Liver (tissue), 9 donors: ENCODE measurements around the gene CCN2. TPM values are rescaled to one million over a fixed set of nuclear protein-coding genes. Genes with fewer than 3 reads are reported as not detected.

Source experiments
- DNase-seq: peaks from one replicate; pipeline ENCODE4 v3.0.0-alpha.2; 2017; ENCODE audit warnings: low spot score
- H3K27ac ChIP-seq, 2 donors: one replicate each; pipeline ENCODE4 v1.7.0; 2013; ENCODE audit warnings: inconsistent platforms in 2 of 2, low read length in 2 of 2, control low read depth in 1 of 2, low read depth in 1 of 2, mild to moderate bottlenecking in 1 of 2
- H3K27me3 ChIP-seq, 4 donors: one replicate each; pipeline versions ENCODE4 v1.6.1 to v1.7.0; 2013; ENCODE audit warnings: low read length in 3 of 4, inconsistent platforms in 1 of 4, mild to moderate bottlenecking in 1 of 4, moderate library complexity in 1 of 4; ENCODE audit not compliant: control insufficient read depth in 4 of 4, insufficient read depth in 4 of 4
- H3K36me3 ChIP-seq, 4 donors: one replicate each; pipeline versions ENCODE4 v1.6.1 to v1.7.0; 2013; ENCODE audit warnings: low read length in 3 of 4, mild to moderate bottlenecking in 3 of 4, low read depth in 1 of 4, moderate library complexity in 1 of 4; ENCODE audit not compliant: control insufficient read depth in 4 of 4, insufficient read depth in 3 of 4
- H3K4me1 ChIP-seq, 4 donors: one replicate each; pipeline versions ENCODE4 v1.6.1 to v1.7.0; 2013; ENCODE audit warnings: low read length in 3 of 4, mild to moderate bottlenecking in 3 of 4, moderate library complexity in 1 of 4; ENCODE audit not compliant: control insufficient read depth in 4 of 4, insufficient read depth in 4 of 4
- H3K4me3 ChIP-seq, 3 donors: one replicate each; pipeline versions ENCODE4 v1.6.1 to v1.7.0; 2013; ENCODE audit warnings: low read length in 3 of 3, control low read depth in 1 of 3, low read depth in 1 of 3, mild to moderate bottlenecking in 1 of 3
- H3K9ac ChIP-seq, 2 donors: one replicate each; pipeline ENCODE4 v1.7.0; 2013; ENCODE audit warnings: low read length in 2 of 2, mild to moderate bottlenecking in 2 of 2, moderate library complexity in 2 of 2, control low read depth in 1 of 2, low read depth in 1 of 2
- H3K9me3 ChIP-seq, 4 donors: one replicate each; pipeline versions ENCODE4 v1.6.1 to v1.7.0; 2013; ENCODE audit warnings: low read length in 3 of 4; ENCODE audit not compliant: control insufficient read depth in 4 of 4
- ATF3 ChIP-seq: IDR thresholded peaks from 2 replicates; pipeline ENCODE4 v1.6.1; 2016; ENCODE audit warnings: antibody characterized with exemption
- CTCF ChIP-seq: fragments of 150-350 bp; IDR thresholded peaks from 2 replicates; pipeline ENCODE4 v1.5.1; 2017; ENCODE audit warnings: improper control_type of control experiment, low read depth, low read length; ENCODE audit not compliant: missing input control
- EGR1 ChIP-seq, 2 donors: IDR thresholded peaks; 2 replicates each; pipeline ENCODE4 v1.6.1; 2016 to 2018; ENCODE audit warnings: antibody characterized with exemption in 2 of 2, low read depth in 2 of 2
- FOXA1 ChIP-seq: IDR thresholded peaks from 2 replicates; pipeline ENCODE4 v1.6.1; 2016; ENCODE audit warnings: antibody characterized with exemption
- FOXA2 ChIP-seq: IDR thresholded peaks from 2 replicates; pipeline ENCODE4 v1.6.1; 2016; ENCODE audit warnings: antibody characterized with exemption
- GABPA ChIP-seq, 2 donors: IDR thresholded peaks in 1 of 2; conservative IDR thresholded peaks in 1 of 2; 2 replicates each; pipeline ENCODE4 v1.6.1; 2016; ENCODE audit warnings: antibody characterized with exemption in 2 of 2, mild to moderate bottlenecking in 1 of 2, moderate library complexity in 1 of 2
- HNF4A ChIP-seq, 2 donors: conservative IDR thresholded peaks; 2 replicates each; pipeline ENCODE4 v1.6.1; 2016; ENCODE audit warnings: antibody characterized with exemption in 2 of 2, mild to moderate bottlenecking in 2 of 2
- HNF4G ChIP-seq: IDR thresholded peaks from 2 replicates; pipeline ENCODE4 v1.6.1; 2016; ENCODE audit warnings: antibody characterized with exemption
- JUND ChIP-seq, 2 donors: IDR thresholded peaks; 2 replicates each; pipeline ENCODE4 v1.6.1; 2016; ENCODE audit warnings: antibody characterized with exemption in 2 of 2
- MAX ChIP-seq: IDR thresholded peaks from 2 replicates; pipeline ENCODE4 v1.6.1; 2016; ENCODE audit warnings: antibody characterized with exemption
- NR2F2 ChIP-seq: IDR thresholded peaks from 2 replicates; pipeline ENCODE4 v1.6.1; 2016; ENCODE audit warnings: antibody characterized with exemption
- RAD21 ChIP-seq, 2 donors: IDR thresholded peaks; 2 replicates each; pipeline ENCODE4 v1.6.1; 2016; ENCODE audit warnings: antibody characterized with exemption in 2 of 2, mild to moderate bottlenecking in 2 of 2
- REST ChIP-seq: IDR thresholded peaks from 2 replicates; pipeline ENCODE4 v1.6.1; 2016; ENCODE audit warnings: antibody characterized with exemption, mild to moderate bottlenecking
- RXRA ChIP-seq, 2 donors: IDR thresholded peaks; 2 replicates each; pipeline ENCODE4 v1.6.1; 2017 to 2018; ENCODE audit warnings: antibody characterized with exemption in 2 of 2, mild to moderate bottlenecking in 1 of 2
- SP1 ChIP-seq: IDR thresholded peaks from 2 replicates; pipeline ENCODE4 v1.6.1; 2018; ENCODE audit warnings: antibody characterized with exemption, mild to moderate bottlenecking
- TAF1 ChIP-seq: conservative IDR thresholded peaks from 2 replicates; pipeline ENCODE4 v1.6.1; 2016; ENCODE audit warnings: antibody characterized with exemption, mild to moderate bottlenecking
- YY1 ChIP-seq: IDR thresholded peaks from 2 replicates; pipeline ENCODE4 v1.6.1; 2016; ENCODE audit warnings: antibody characterized with exemption, mild to moderate bottlenecking
- ZBTB33 ChIP-seq: IDR thresholded peaks from 2 replicates; pipeline ENCODE4 v1.6.1; 2016; ENCODE audit warnings: antibody characterized with exemption
- WGBS: extraction: QIAGEN DNeasy Blood & Tissue Kit; methylation state at CpG from one replicate; pipeline ENCODE4 v1.1.7; 2013; 5-methylcytosine and 5-hydroxymethylcytosine counted together
- polyA plus RNA-seq, 2 donors: library from polyadenylated mRNA; stranded (reverse) in 1 of 2; unstranded in 1 of 2; fragments of 200-250 nt in 1 of 2; fragments of >200 nt in 1 of 2; fragmentation: Nextera tagmentation in 1 of 2; extraction: Ambion mirVana in 1 of 2; gene quantifications; one replicate each; pipeline versions ENCODE4 v1.2.1 to v1.2.3, GENCODE V29; 2013 to 2015
- total RNA-seq, 2 donors: library from RNA; depleted of rRNA; stranded (reverse); fragments of >200 nt; gene quantifications; one replicate each; pipeline ENCODE4 v1.2.3, GENCODE V29; 2014
- donor health status: healthy.
- donor health status: healthy.
- donor health status: healthy.
- donor health status: healthy.
- donor health status: healthy.

The CCN2 gene
- total and polyA plus RNA-seq, 4 donors, result 7.3 to 26.9 (median 19.5) TPM

GRCh38 chr6:131958542-131959470 is 7.6 kb upstream of the CCN2 start:
- H3K4me1 ChIP-seq, result peaks cover 2 to 28% (median 13%) of the 10 kb centered on the region in 4 donors
- peak overlapping the region in 1 of 2 donors; percentile 21 for H3K9ac ChIP-seq
- peak overlapping the region; percentile 14 to 41 for H3K27ac ChIP-seq
- no peak overlapping the region for H3K4me3 ChIP-seq
- TF ChIP-seq RAD21 (IDR thresholded peaks at IDR 0.05) (peak; percentile 54 to 76), HNF4G (peak; percentile 98), MAX (peak; percentile 86), TAF1 (no peak), ATF3 (peak; percentile 33), ZBTB33 (peak; percentile 70), EGR1 (IDR thresholded peaks at IDR 0.05; ENCODE audit: low read depth in 2 of 2) (peak; percentile 15 to 66), CTCF (no peak), FOXA2 (peak; percentile 73), JUND (IDR thresholded peaks at IDR 0.05) (peak; percentile 70 to 82), SP1 (peak; percentile 99), REST (peak; percentile 67), GABPA (IDR thresholded peaks at IDR 0.05 in 1 of 2, conservative IDR thresholded peaks at IDR 0.05 in 1 of 2) (peak in 1 of 2 donors; percentile 14), YY1 (peak; percentile 85), NR2F2 (peak; percentile 11), HNF4A (conservative IDR thresholded peaks at IDR 0.05) (peak; percentile 98 to 99), RXRA (IDR thresholded peaks at IDR 0.05) (peak; percentile 77 to 80), FOXA1 (peak; percentile 67)
- 53% methylated on average over 11 of the region's 11 CpGs for WGBS
- H3K27me3 ChIP-seq, result no peaks in the 10 kb centered on the region
- no peak for DNase-seq
- H3K36me3 ChIP-seq, result no peaks in the 10 kb centered on the region
- H3K9me3 ChIP-seq, result no peaks in the 10 kb centered on the region
